Suprapubic skin (tissue), 4 donors: ENCODE results near the gene FAHD2A. TPM values are rescaled to one million over a fixed set of nuclear protein-coding genes. Genes with fewer than 3 reads are reported as not detected.

Source experiments
- DNase-seq, 2 donors: peaks; one replicate each; pipeline ENCODE4 v3.0.0-alpha.2; 2019; ENCODE audit warnings: low spot score in 2 of 2
- H3K27ac ChIP-seq: fragments of 200-600 bp; sonication (generic); one replicate; pipeline ENCODE4 v1.5.1; 2019
- H3K27me3 ChIP-seq: fragments of 200-600 bp; sonication (generic); one replicate; pipeline ENCODE4 v1.5.1; 2019
- H3K36me3 ChIP-seq: fragments of 200-600 bp; sonication (generic); one replicate; pipeline ENCODE4 v1.5.1; 2019
- H3K4me1 ChIP-seq: fragments of 200-600 bp; sonication (generic); one replicate; pipeline ENCODE4 v1.5.1; 2019
- H3K4me3 ChIP-seq: fragments of 200-600 bp; sonication (generic); one replicate; pipeline ENCODE4 v1.5.1; 2019; ENCODE audit warnings: mild to moderate bottlenecking
- H3K9me3 ChIP-seq: fragments of 200-600 bp; sonication (generic); one replicate; pipeline ENCODE4 v1.5.1; 2019
- EP300 ChIP-seq: sonication (generic); formaldehyde crosslinking; IDR thresholded peaks from one replicate; pipeline ENCODE4 v1.6.1; 2017; ENCODE audit warnings: antibody characterized with exemption
- POLR2A ChIP-seq, 2 donors: fragments of 450-650 bp; IDR thresholded peaks; one replicate each; pipeline ENCODE4 v1.6.1; 2017; ENCODE audit warnings: antibody characterized with exemption in 2 of 2, mild to moderate bottlenecking in 2 of 2, moderate library complexity in 2 of 2
- POLR2AphosphoS5 ChIP-seq, 3 donors: sonication (generic); formaldehyde crosslinking; IDR thresholded peaks; one replicate each; pipeline ENCODE4 v1.6.1; 2017; ENCODE audit warnings: antibody characterized with exemption in 3 of 3
- WGBS: methylation state at CpG from one replicate; pipeline ENCODE4 v1.1.5; 2018; 5-methylcytosine and 5-hydroxymethylcytosine counted together
- total RNA-seq, 4 donors: library from RNA; depleted of rRNA; stranded (reverse); fragments of >200 nt; gene quantifications; one replicate each; pipeline ENCODE4 v1.1.0, GENCODE V29; 2016
- TF ChIP-seq, protein P1 (sequence below), 2 donors: fragments of 200-600 bp in 1 of 2; fragments of 450-650 bp in 1 of 2; sonication (generic) in 1 of 2; IDR thresholded peaks; one replicate each; pipeline ENCODE4 v1.5.1; 2016 to 2019; ENCODE audit warnings: antibody characterized with exemption in 2 of 2, mild to moderate bottlenecking in 1 of 2, moderate library complexity in 1 of 2

FAHD2A gene
- total RNA-seq, 4 donors from 2014 or later: 16.4 to 52.5 (median 26.9) TPM

DNA sequence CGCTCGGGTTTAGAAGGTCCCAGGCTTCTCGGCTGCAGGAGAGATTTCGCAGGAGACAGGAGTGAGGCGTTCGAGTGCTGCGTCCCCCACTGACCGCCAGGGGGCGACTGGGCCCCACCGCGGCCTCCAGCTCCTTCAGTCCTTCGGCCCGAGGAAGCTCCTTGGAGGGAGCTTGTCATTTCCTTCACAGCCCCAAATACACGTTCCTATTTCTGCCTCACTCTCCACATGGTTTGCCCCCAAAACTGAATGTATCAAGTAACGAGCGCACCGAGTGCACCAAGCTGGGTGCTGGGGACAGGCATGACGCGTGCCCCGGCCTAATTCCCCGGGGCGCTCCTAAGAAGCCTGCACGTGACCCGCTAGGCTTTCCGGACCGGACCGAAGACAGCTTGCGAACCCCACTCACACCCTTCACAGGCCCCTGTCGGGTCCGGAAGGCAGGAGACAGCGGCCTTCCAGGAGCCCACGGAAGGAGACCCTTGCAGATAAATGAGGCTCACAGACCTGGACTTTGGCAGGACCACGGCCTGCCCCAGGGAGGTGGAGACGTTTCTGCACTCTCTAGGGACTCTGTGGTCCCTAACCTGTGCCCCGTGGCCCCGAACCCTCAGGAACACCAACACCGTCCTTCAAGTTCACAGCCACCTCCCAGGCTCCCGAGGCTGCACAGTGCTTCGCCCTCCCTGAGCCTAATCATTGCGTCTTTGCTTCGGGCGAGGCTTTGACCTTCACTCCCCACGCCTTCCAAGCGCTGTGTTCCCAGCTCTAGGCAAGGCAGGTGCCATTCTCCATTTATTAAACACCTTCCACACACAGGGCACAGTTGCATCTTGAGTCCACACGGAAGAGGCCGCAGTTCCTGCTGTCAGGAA lies 13.0 kb upstream of the FAHD2A start:
- WGBS: 74% methylated on average over 25 of the region's 46 CpGs
- no peak overlapping the region for H3K4me3 ChIP-seq
- H3K36me3 ChIP-seq: no peaks in the 10 kb centered on the region
- H3K4me1 ChIP-seq: peaks cover 31% of the 10 kb centered on the region
- H3K9me3 ChIP-seq: no peaks in the 10 kb centered on the region
- H3K27ac ChIP-seq: no peak overlapping the region
- no peaks in the 10 kb centered on the region for H3K27me3 ChIP-seq
- TF ChIP-seq POLR2AphosphoS5 (IDR thresholded peaks at IDR 0.05): no peak
- no peak for TF ChIP-seq EP300
- TF ChIP-seq POLR2A (IDR thresholded peaks at IDR 0.05): no peak
- TF ChIP-seq, protein P1, sequence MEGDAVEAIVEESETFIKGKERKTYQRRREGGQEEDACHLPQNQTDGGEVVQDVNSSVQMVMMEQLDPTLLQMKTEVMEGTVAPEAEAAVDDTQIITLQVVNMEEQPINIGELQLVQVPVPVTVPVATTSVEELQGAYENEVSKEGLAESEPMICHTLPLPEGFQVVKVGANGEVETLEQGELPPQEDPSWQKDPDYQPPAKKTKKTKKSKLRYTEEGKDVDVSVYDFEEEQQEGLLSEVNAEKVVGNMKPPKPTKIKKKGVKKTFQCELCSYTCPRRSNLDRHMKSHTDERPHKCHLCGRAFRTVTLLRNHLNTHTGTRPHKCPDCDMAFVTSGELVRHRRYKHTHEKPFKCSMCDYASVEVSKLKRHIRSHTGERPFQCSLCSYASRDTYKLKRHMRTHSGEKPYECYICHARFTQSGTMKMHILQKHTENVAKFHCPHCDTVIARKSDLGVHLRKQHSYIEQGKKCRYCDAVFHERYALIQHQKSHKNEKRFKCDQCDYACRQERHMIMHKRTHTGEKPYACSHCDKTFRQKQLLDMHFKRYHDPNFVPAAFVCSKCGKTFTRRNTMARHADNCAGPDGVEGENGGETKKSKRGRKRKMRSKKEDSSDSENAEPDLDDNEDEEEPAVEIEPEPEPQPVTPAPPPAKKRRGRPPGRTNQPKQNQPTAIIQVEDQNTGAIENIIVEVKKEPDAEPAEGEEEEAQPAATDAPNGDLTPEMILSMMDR (IDR thresholded peaks at IDR 0.05): peak; percentile 71 to 96
- peak in 1 of 2 donors; percentile 79 for DNase-seq

GRCh38 chr2:95390272-95390880 lies 12.1 kb upstream of the FAHD2A start:
- H3K4me3 ChIP-seq: no peak overlapping the region
- H3K27ac ChIP-seq: no peak overlapping the region
- 100% methylated on average over 2 of the region's 4 CpGs for whole genome bisulfite sequencing
- no peaks in the 10 kb centered on the region for H3K36me3 ChIP-seq
- H3K9me3 ChIP-seq: no peaks in the 10 kb centered on the region
- TF ChIP-seq POLR2A (IDR thresholded peaks at IDR 0.05) (no peak), POLR2AphosphoS5 (IDR thresholded peaks at IDR 0.05) (no peak), EP300 (no peak)
- TF ChIP-seq, protein P1 (IDR thresholded peaks at IDR 0.05): no peak
- no peak for DNase-seq
- H3K27me3 ChIP-seq: no peaks in the 10 kb centered on the region
- peaks cover 22% of the 10 kb centered on the region for H3K4me1 ChIP-seq

GRCh38 chr2:95390881-95391321 lies 11.6 kb upstream of the FAHD2A start:
- no peaks in the 10 kb centered on the region for H3K9me3 ChIP-seq
- H3K36me3 ChIP-seq: no peaks in the 10 kb centered on the region
- H3K4me1 ChIP-seq: peaks cover 17% of the 10 kb centered on the region
- 87% methylated on average over 3 of the region's 11 CpGs for WGBS
- no peak overlapping the region for H3K4me3 ChIP-seq
- TF ChIP-seq POLR2AphosphoS5 (IDR thresholded peaks at IDR 0.05): no peak
- TF ChIP-seq EP300: no peak
- no peak for TF ChIP-seq POLR2A (IDR thresholded peaks at IDR 0.05)
- TF ChIP-seq, protein P1 (IDR thresholded peaks at IDR 0.05): no peak
- DNase-seq: no peak
- no peak overlapping the region for H3K27ac ChIP-seq
- H3K27me3 ChIP-seq: no peaks in the 10 kb centered on the region

GRCh38 chr2:95391641-95392310 lies 10.7 kb upstream of the FAHD2A start:
- Histone ChIP-seq H3K27me3 (no peaks in the 10 kb centered on the region), H3K36me3 (no peaks in the 10 kb centered on the region), H3K4me3 (no peak overlapping the region), H3K4me1 (peaks cover 8% of the 10 kb centered on the region), H3K9me3 (no peaks in the 10 kb centered on the region), H3K27ac (no peak overlapping the region)
- TF ChIP-seq POLR2AphosphoS5 (IDR thresholded peaks at IDR 0.05) (no peak), EP300 (no peak), POLR2A (IDR thresholded peaks at IDR 0.05) (no peak)
- TF ChIP-seq, protein P1 (IDR thresholded peaks at IDR 0.05): no peak
- WGBS: 58% methylated on average over 4 of the region's 8 CpGs
- DNase-seq: no peak

- DNase-seq: no peak
- Histone ChIP-seq H3K27ac (no peak overlapping the region), H3K36me3 (no peaks in the 10 kb centered on the region), H3K4me1 (peaks cover 8% of the 10 kb centered on the region), H3K4me3 (no peak overlapping the region), H3K27me3 (no peaks in the 10 kb centered on the region), H3K9me3 (no peaks in the 10 kb centered on the region)
- 87% methylated on average over 6 of the region's 6 CpGs for WGBS
- TF ChIP-seq POLR2A (IDR thresholded peaks at IDR 0.05) (no peak), POLR2AphosphoS5 (IDR thresholded peaks at IDR 0.05) (no peak), EP300 (no peak)
- TF ChIP-seq, protein P1 (IDR thresholded peaks at IDR 0.05): no peak
Measured at GRCh38 chr2:95392320-95392719, 10.2 kb upstream of the FAHD2A start.
